ENCODE data around the gene MYLK.
"Not testable (repeated sequence)": the region's sequence is repeated elsewhere in the genome, so short reads cannot be mapped to it uniquely, and the experiment has no call there.

Gene MYLK

GRCh38 chr3:123884203-123884831, at the start of gene MYLK:
TSS of gene MYLK (minus strand) at chr3:123884332. CDS start at chr3:123793841, 90,491 bp downstream.
- peak; percentile 93 for DNase-seq (ENCODE audit: low read depth)

GRCh38 chr3:123930445-123930844, 46.3 kb upstream of the MYLK start:
- DNase-seq (ENCODE audit: low read depth), result no peak

GRCh38 chr3:123929325-123929724, 45.2 kb upstream of the MYLK start:
- no peak for DNase-seq (ENCODE audit: low read depth)

GRCh38 chr3:123926396-123926795, 42.3 kb upstream of the MYLK start:
- no peak for DNase-seq (ENCODE audit: low read depth)

GRCh38 chr3:123920868-123921267, 36.7 kb upstream of the MYLK start:
- DNase-seq (ENCODE audit: low read depth), result no peak

- DNase-seq (ENCODE audit: low read depth), result no peak
Observed at GRCh38 chr3:123920383-123920782, 36.3 kb upstream of the MYLK start.

GRCh38 chr3:123919353-123919752, 35.2 kb upstream of the MYLK start:
- no peak for DNase-seq (ENCODE audit: low read depth)

GRCh38 chr3:123914829-123915228, 30.7 kb upstream of the MYLK start:
- no peak for DNase-seq (ENCODE audit: low read depth)

- DNase-seq (ENCODE audit: low read depth), result no peak
Observed at GRCh38 chr3:123909785-123910184, 25.7 kb upstream of the MYLK start.

- DNase-seq (ENCODE audit: low read depth), result no peak
Observed at GRCh38 chr3:123907720-123908119, 23.6 kb upstream of the MYLK start.

GRCh38 chr3:123899300-123899865, 15.3 kb upstream of the MYLK start:
- DNase-seq (ENCODE audit: low read depth), result no peak

- DNase-seq (ENCODE audit: low read depth), result no peak
Observed at GRCh38 chr3:123893012-123893411, 8.9 kb upstream of the MYLK start.

GRCh38 chr3:123892195-123892594, 8.1 kb upstream of the MYLK start:
- no peak for DNase-seq (ENCODE audit: low read depth)

GRCh38 chr3:123890991-123891390, 6.9 kb upstream of the MYLK start:
- not testable (repeated sequence) for DNase-seq (ENCODE audit: low read depth)

GRCh38 chr3:123890162-123890561, 6.0 kb upstream of the MYLK start:
- DNase-seq (ENCODE audit: low read depth), result not testable (repeated sequence)

GRCh38 chr3:123884993-123885392, 861 bp upstream of the MYLK start:
- DNase-seq (ENCODE audit: low read depth), result no peak

- no peak for DNase-seq (ENCODE audit: low read depth)
Observed at GRCh38 chr3:123883701-123884202, 380 bp downstream of the MYLK start.

- no peak for DNase-seq (ENCODE audit: low read depth)
Observed at GRCh38 chr3:123883111-123883510, 1.0 kb downstream of the MYLK start.

GRCh38 chr3:123881771-123882170, 2.4 kb downstream of the MYLK start:
- DNase-seq (ENCODE audit: low read depth), result no peak

GRCh38 chr3:123880998-123881561, 3.1 kb downstream of the MYLK start:
- peak; percentile 60 for DNase-seq (ENCODE audit: low read depth)

- no peak for DNase-seq (ENCODE audit: low read depth)
Observed at GRCh38 chr3:123878807-123879206, 5.3 kb downstream of the MYLK start.

GRCh38 chr3:123877965-123878364, 6.2 kb downstream of the MYLK start:
- no peak for DNase-seq (ENCODE audit: low read depth)

- no peak for DNase-seq (ENCODE audit: low read depth)
Observed at GRCh38 chr3:123877466-123877865, 6.7 kb downstream of the MYLK start.

- DNase-seq (ENCODE audit: low read depth), result no peak
Observed at GRCh38 chr3:123876858-123877257, 7.3 kb downstream of the MYLK start.
